IMR-90 (cell line): Measurements from ENCODE around the gene ITGA1. TPM values are rescaled to one million over a fixed set of nuclear protein-coding genes. Genes with fewer than 3 reads are reported as not detected.
A peak's percentile ranks its signal among the peaks of the same experiment; 100 is the strongest.

ENCODE experiments used
- ATAC-seq: fragments of 200-7000 bp; cut with Tn5 transposase; 2 replicates; pipeline ENCODE4 v1.9.1; 2020; ENCODE audit warnings: low read depth, mild to moderate bottlenecking, moderate library complexity
- BruUV-seq: library from RNA; stranded (reverse); fragments of 400-500 nt; replicated peaks from 2 replicates; lab custom pipeline; 2021; lab: Mats Ljungman, UMichigan
- CTCF ChIA-PET: fragments of 300-600 bp; formaldehyde crosslinking; extraction: SDS; loops from one replicate; lab custom pipeline; 2021; ENCODE audit warnings: antibody characterized with exemption; lab: Yijun Ruan, JAX
- POLR2A ChIA-PET: fragments of 300-600 bp; sonication (Branson Sonifier 250); formaldehyde crosslinking; loops from one replicate; lab custom pipeline; 2022; ENCODE audit warnings: antibody characterized with exemption; ENCODE audit not compliant: unreplicated experiment; lab: Charles Lee
- DNase-seq: peaks from one replicate; pipeline ENCODE4 v3.0.0; 2013
- H2AFZ ChIP-seq: replicated peaks from 2 replicates; pipeline ENCODE3; 2013; ENCODE audit warnings: low read length, mild to moderate bottlenecking; ENCODE audit not compliant: poor library complexity
- H2AK5ac ChIP-seq: 2 replicates; pipeline ENCODE4 v1.6.1; 2013; ENCODE audit warnings: low read depth, low read length, inconsistent platforms
- H2AK9ac ChIP-seq: replicated peaks from 2 replicates; pipeline ENCODE3; 2013; ENCODE audit warnings: mild to moderate bottlenecking, low read depth, low read length, moderate library complexity; ENCODE audit not compliant: poor library complexity
- H2BK120ac ChIP-seq: 2 replicates; pipeline ENCODE4 v1.6.1; 2013; ENCODE audit warnings: low read depth, low read length, inconsistent platforms
- H2BK15ac ChIP-seq: 3 replicates; pipeline ENCODE4 v1.6.1; 2013; ENCODE audit warnings: low read depth, low read length, inconsistent platforms
- H2BK20ac ChIP-seq: 2 replicates; pipeline ENCODE4 v1.6.1; 2013; ENCODE audit warnings: low read depth, mild to moderate bottlenecking, inconsistent platforms, low read length, moderate library complexity
- H2BK5ac ChIP-seq: 2 replicates; pipeline ENCODE4 v1.6.1; 2013; ENCODE audit warnings: mild to moderate bottlenecking, low read depth, low read length, inconsistent platforms; ENCODE audit not compliant: poor library complexity, severe bottlenecking
- H3K14ac ChIP-seq: replicated peaks from 2 replicates; pipeline ENCODE4 v1.6.1; 2013; ENCODE audit warnings: low read depth, low read length, inconsistent platforms
- H3K18ac ChIP-seq: 2 replicates; pipeline ENCODE4 v1.6.1; 2013; ENCODE audit warnings: low read depth, low read length, control low read depth
- H3K23ac ChIP-seq: 2 replicates; pipeline ENCODE4 v1.6.1; 2013; ENCODE audit warnings: low read depth, low read length, inconsistent platforms
- H3K27ac ChIP-seq: 2 replicates; pipeline ENCODE4 v1.5.1; 2013; ENCODE audit warnings: mild to moderate bottlenecking, control low read depth, low read length; ENCODE audit not compliant: insufficient read depth
- H3K27me3 ChIP-seq: 2 replicates; pipeline ENCODE4 v1.6.1; 2013; ENCODE audit warnings: low read length; ENCODE audit not compliant: control insufficient read depth, insufficient read depth
- H3K36me3 ChIP-seq: 2 replicates; pipeline ENCODE4 v1.6.1; 2013; ENCODE audit warnings: low read length, mixed read lengths; ENCODE audit not compliant: control insufficient read depth, insufficient read depth
- H3K4ac ChIP-seq: 2 replicates; pipeline ENCODE4 v1.6.1; 2013; ENCODE audit warnings: low read depth, low read length, inconsistent platforms
- H3K4me1 ChIP-seq: 2 replicates; pipeline ENCODE4 v1.6.1; 2013; ENCODE audit warnings: low read length, mixed read lengths; ENCODE audit not compliant: control insufficient read depth, insufficient read depth
- H3K4me2 ChIP-seq: 2 replicates; pipeline ENCODE4 v1.6.1; 2013; ENCODE audit warnings: low read depth, mild to moderate bottlenecking, control low read depth, low read length, moderate library complexity
- H3K4me3 ChIP-seq: 2 replicates; pipeline ENCODE4 v1.5.1; 2013; ENCODE audit warnings: low read depth, mild to moderate bottlenecking, control low read depth, low read length, moderate library complexity; ENCODE audit not compliant: insufficient read depth
- H3K56ac ChIP-seq: 2 replicates; pipeline ENCODE4 v1.6.1; 2013; ENCODE audit warnings: low read length, inconsistent platforms; ENCODE audit not compliant: insufficient read depth; ENCODE audit errors: extremely low read depth
- H3K79me1 ChIP-seq, 2 experiments: 2 replicates each; pipeline ENCODE4 v1.6.1; 2013; ENCODE audit warnings: low read length in 2 of 2, inconsistent platforms in 1 of 2, low read depth in 1 of 2
- H3K9ac ChIP-seq: 2 replicates; pipeline ENCODE4 v1.6.1; 2013; ENCODE audit warnings: low read depth, low read length, control low read depth
- H3K9me1 ChIP-seq: 2 replicates; pipeline ENCODE4 v1.6.1; 2013; ENCODE audit warnings: low read length, inconsistent platforms; ENCODE audit not compliant: insufficient read depth
- H3K9me3 ChIP-seq: 2 replicates; pipeline ENCODE4 v1.6.1; 2013; ENCODE audit warnings: low read length; ENCODE audit not compliant: control insufficient read depth, insufficient read depth
- H4K20me1 ChIP-seq: 2 replicates; pipeline ENCODE4 v1.6.1; 2013; ENCODE audit warnings: low read length, inconsistent platforms; ENCODE audit not compliant: insufficient read depth
- H4K5ac ChIP-seq: 2 replicates; pipeline ENCODE4 v1.6.1; 2013; ENCODE audit warnings: mild to moderate bottlenecking, low read depth, low read length, control low read depth
- H4K8ac ChIP-seq, 2 experiments: 2 replicates each; pipeline ENCODE4 v1.6.1; 2013; ENCODE audit warnings: low read depth in 2 of 2, low read length in 2 of 2, control low read depth in 1 of 2, inconsistent platforms in 1 of 2
- H4K91ac ChIP-seq: 2 replicates; pipeline ENCODE4 v1.6.1; 2013; ENCODE audit warnings: low read depth, low read length, inconsistent platforms; ENCODE audit not compliant: insufficient read depth
- BHLHE40 ChIP-seq: fragments of 150-350 bp; IDR thresholded peaks from 2 replicates; pipeline ENCODE4 v1.6.1; 2016; ENCODE audit warnings: mild to moderate bottlenecking, low read depth, low read length
- CEBPB ChIP-seq: IDR thresholded peaks from 2 replicates; pipeline ENCODE4 v1.6.1; 2012; ENCODE audit warnings: low read depth, low read length, improper control_type of control experiment
- MAFK ChIP-seq: IDR thresholded peaks from 2 replicates; pipeline ENCODE4 v1.6.1; 2012; ENCODE audit warnings: low read depth, low read length, improper control_type of control experiment
- MAZ ChIP-seq: IDR thresholded peaks from 2 replicates; pipeline ENCODE4 v1.6.1; 2012; ENCODE audit warnings: low read depth, mild to moderate bottlenecking, low read length, improper control_type of control experiment, moderate library complexity, borderline replicate concordance
- NFE2L2 ChIP-seq: fragments of 150-350 bp; IDR thresholded peaks from 2 replicates; pipeline ENCODE4 v1.6.1; 2016; ENCODE audit warnings: low read depth, mild to moderate bottlenecking, low read length
- POLR2A ChIP-seq: IDR thresholded peaks from 2 replicates; pipeline ENCODE4 v1.6.1; 2012; ENCODE audit warnings: mild to moderate bottlenecking, low read depth, low read length
- RAD21 ChIP-seq: IDR thresholded peaks from 2 replicates; pipeline ENCODE4 v1.6.1; 2012; ENCODE audit warnings: low read length, improper control_type of control experiment
- RCOR1 ChIP-seq: IDR thresholded peaks from 2 replicates; pipeline ENCODE4 v1.6.1; 2012; ENCODE audit warnings: mild to moderate bottlenecking, low read length, improper control_type of control experiment; ENCODE audit not compliant: insufficient replicate concordance
- RFX5 ChIP-seq: IDR thresholded peaks from 2 replicates; pipeline ENCODE4 v1.8.0; 2012; ENCODE audit warnings: low read depth, mild to moderate bottlenecking, low read length, moderate library complexity
- SMC3 ChIP-seq: fragments of 150-350 bp; IDR thresholded peaks from 2 replicates; pipeline ENCODE4 v1.6.1; 2016; ENCODE audit warnings: low read depth, mild to moderate bottlenecking, antibody characterized with exemption, low read length, moderate library complexity
- WGBS, 2 experiments: methylation state at CpG; one replicate each; pipeline versions ENCODE4 v1.1.5 to v1.1.7; 2013; ENCODE audit warnings: missing lambda C conversion rate in 2 of 2; ENCODE audit not compliant: insufficient read length in 1 of 2; ENCODE audit errors: extremely low coverage in 2 of 2; 5-methylcytosine and 5-hydroxymethylcytosine counted together
- dilution Hi-C: fragments of 300-500 bp; cut with HindIII; formaldehyde crosslinking; loops from one replicate; pipeline ENCODE4 v1.14.3; 2018; ENCODE audit warnings: low sequenced_read_pairs; ENCODE audit not compliant: unreplicated experiment
- in situ Hi-C: fragments of 300-500 bp; cut with MboI; formaldehyde crosslinking; loops from 3 replicates; pipeline ENCODE4 v1.14.3; 2019; ENCODE audit warnings: low sequenced_read_pairs, inconsistent platforms, mixed read lengths
- intact Hi-C: fragments of 100-400 bp; cut with micrococcal nuclease; formaldehyde crosslinking; loops from 2 replicates; pipeline ENCODE4 v1.10.0; 2022
- polyA plus RNA-seq, 3 experiments: library from polyadenylated mRNA; depleted of rRNA; stranded (reverse); fragments of >200 nt; gene quantifications; 2 replicates each; pipeline ENCODE4 v1.2.3, GENCODE V29; 2012; ENCODE audit warnings: low replicate concordance in 1 of 3
- total RNA-seq: library from RNA; depleted of rRNA; stranded (reverse); fragments of >200 nt; gene quantifications from 2 replicates; pipeline ENCODE4 v1.2.3, GENCODE V29; 2012
- TF ChIP-seq, protein P1 (sequence below): conservative IDR thresholded peaks from 2 replicates; pipeline ENCODE4 v1.5.1; 2012; ENCODE audit warnings: mild to moderate bottlenecking, low read depth, low read length, improper control_type of control experiment
- TF ChIP-seq, protein P2 (sequence below): fragments of 150-350 bp; IDR thresholded peaks from 2 replicates; pipeline ENCODE4 v1.6.1; 2017; ENCODE audit warnings: mild to moderate bottlenecking, antibody characterized with exemption, low read length, low read depth
- TF ChIP-seq, protein P3 (sequence below): fragments of 150-350 bp; IDR thresholded peaks from 2 replicates; pipeline ENCODE4 v1.6.1; 2016; ENCODE audit warnings: low read depth, mild to moderate bottlenecking, low read length, moderate library complexity, borderline replicate concordance

ITGA1 gene
- total and polyA plus RNA-seq, 2 of the 4 experiments (the other 2 are of a cell fraction) = 22.3 to 95.2 TPM

DNA sequence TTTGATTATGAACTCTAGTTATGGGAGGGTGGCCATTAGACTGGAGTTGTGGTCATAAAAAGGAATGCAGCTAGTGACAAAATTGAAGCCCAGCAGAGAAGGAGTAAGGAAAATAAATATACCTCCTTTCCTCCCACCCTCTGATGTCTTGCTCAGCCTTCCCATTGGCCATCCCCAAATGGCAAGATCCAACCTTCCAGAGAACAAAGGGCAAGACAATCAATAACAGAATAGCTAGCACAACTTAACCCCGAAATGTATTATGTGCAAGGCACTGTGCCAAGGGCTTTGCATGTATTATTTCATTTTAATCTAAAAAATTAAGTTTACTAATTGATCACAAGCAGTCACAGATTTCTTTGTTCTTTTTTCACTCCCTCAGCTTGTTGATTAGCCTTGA lies 3.6 kb downstream of the ITGA1 start:
- Histone ChIP-seq H3K4me1 (peaks cover 10% of the 10 kb centered on the region), H2BK20ac (no peak overlapping the region), H3K18ac (peak overlapping the region; percentile 7; the same call in 1 of the 2 replicates), H3K4me2 (peak overlapping the region; percentile 92), H3K36me3 (peaks cover 1% of the 10 kb centered on the region; the same call in 1 of the 2 replicates), H3K23ac (peak overlapping the region; percentile 18; the same call in 1 of the 2 replicates), H2AK9ac (no peak overlapping the region), H3K27ac (no peak overlapping the region), H3K79me1 (peaks cover 0 to 32% of the 10 kb centered on the region in 2 experiments; a peak in 2 of 4 replicates), H3K14ac (peak overlapping the region; percentile 74), H3K27me3 (no peaks in the 10 kb centered on the region), H3K9me1 (peaks cover 3% of the 10 kb centered on the region), H4K8ac (0 out of 4 replicates have a peak overlapping the region, but pooled peaks of 1 of the 2 experiments have one; percentile 20), H2AK5ac (peak overlapping the region; percentile 71), H3K9ac (no peak overlapping the region), H3K9me3 (no peaks in the 10 kb centered on the region), H4K91ac (no peak overlapping the region), H4K20me1 (peaks cover 5% of the 10 kb centered on the region; the same call in 1 of the 2 replicates), H3K4me3 (peak overlapping the region; percentile 19; the same call in 1 of the 2 replicates), H2BK15ac (0 out of 3 replicates have a peak overlapping the region, but pooled peaks have one; percentile 24), H2AFZ (no peak overlapping the region), H4K5ac (no peak overlapping the region; the same call in 1 of the 2 replicates), H3K4ac (no peak overlapping the region), H3K56ac (no peak overlapping the region), H2BK120ac (no peak overlapping the region), H2BK5ac (peak overlapping the region; percentile 72)
- CTCF ChIA-PET = interaction anchor here (1.0 to 1.7 kb wide), 2 partner anchors 9 to 53 kb away, joined by 3 to 5 read pairs; no protein-coding TSS in a partner anchor
- intact Hi-C loops = no loop called here
- TF ChIP-seq, protein P1, sequence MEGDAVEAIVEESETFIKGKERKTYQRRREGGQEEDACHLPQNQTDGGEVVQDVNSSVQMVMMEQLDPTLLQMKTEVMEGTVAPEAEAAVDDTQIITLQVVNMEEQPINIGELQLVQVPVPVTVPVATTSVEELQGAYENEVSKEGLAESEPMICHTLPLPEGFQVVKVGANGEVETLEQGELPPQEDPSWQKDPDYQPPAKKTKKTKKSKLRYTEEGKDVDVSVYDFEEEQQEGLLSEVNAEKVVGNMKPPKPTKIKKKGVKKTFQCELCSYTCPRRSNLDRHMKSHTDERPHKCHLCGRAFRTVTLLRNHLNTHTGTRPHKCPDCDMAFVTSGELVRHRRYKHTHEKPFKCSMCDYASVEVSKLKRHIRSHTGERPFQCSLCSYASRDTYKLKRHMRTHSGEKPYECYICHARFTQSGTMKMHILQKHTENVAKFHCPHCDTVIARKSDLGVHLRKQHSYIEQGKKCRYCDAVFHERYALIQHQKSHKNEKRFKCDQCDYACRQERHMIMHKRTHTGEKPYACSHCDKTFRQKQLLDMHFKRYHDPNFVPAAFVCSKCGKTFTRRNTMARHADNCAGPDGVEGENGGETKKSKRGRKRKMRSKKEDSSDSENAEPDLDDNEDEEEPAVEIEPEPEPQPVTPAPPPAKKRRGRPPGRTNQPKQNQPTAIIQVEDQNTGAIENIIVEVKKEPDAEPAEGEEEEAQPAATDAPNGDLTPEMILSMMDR = no peak
- TF ChIP-seq RCOR1 = no peak
- TF ChIP-seq NFE2L2 = no peak
- TF ChIP-seq POLR2A = no peak
- TF ChIP-seq, protein P2, sequence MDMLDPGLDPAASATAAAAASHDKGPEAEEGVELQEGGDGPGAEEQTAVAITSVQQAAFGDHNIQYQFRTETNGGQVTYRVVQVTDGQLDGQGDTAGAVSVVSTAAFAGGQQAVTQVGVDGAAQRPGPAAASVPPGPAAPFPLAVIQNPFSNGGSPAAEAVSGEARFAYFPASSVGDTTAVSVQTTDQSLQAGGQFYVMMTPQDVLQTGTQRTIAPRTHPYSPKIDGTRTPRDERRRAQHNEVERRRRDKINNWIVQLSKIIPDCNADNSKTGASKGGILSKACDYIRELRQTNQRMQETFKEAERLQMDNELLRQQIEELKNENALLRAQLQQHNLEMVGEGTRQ = no peak
- TF ChIP-seq MAZ = no peak
- no peak for TF ChIP-seq SMC3
- TF ChIP-seq MAFK = no peak
- no peak for TF ChIP-seq CEBPB
- no peak for TF ChIP-seq RAD21
- TF ChIP-seq RFX5 = no peak
- TF ChIP-seq, protein P3, sequence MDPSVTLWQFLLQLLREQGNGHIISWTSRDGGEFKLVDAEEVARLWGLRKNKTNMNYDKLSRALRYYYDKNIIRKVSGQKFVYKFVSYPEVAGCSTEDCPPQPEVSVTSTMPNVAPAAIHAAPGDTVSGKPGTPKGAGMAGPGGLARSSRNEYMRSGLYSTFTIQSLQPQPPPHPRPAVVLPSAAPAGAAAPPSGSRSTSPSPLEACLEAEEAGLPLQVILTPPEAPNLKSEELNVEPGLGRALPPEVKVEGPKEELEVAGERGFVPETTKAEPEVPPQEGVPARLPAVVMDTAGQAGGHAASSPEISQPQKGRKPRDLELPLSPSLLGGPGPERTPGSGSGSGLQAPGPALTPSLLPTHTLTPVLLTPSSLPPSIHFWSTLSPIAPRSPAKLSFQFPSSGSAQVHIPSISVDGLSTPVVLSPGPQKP = no peak
- TF ChIP-seq BHLHE40 = no peak
- no CpG with 5 or more reads among the region's 1 CpG for WGBS, 2 experiments
- in situ Hi-C loops = no loop called here
- POLR2A ChIA-PET = no interaction called here
- dilution Hi-C loops = no loop called here
- BruUV-seq = no TSS peak
- no peak for ATAC-seq
- DNase-seq = no peak
